DMS 273 (cell line): Measurements from ENCODE around the gene TMEM117.

Experiments
- DNase-seq: peaks from one replicate; lab custom pipeline; 2025; ENCODE audit not compliant: unreplicated experiment; lab: John Stamatoyannopoulos, UW

The TMEM117 gene

GRCh38 chr12:44078273-44078672, 242.4 kb downstream of the TMEM117 start:
- no peak for DNase-seq

DNA sequence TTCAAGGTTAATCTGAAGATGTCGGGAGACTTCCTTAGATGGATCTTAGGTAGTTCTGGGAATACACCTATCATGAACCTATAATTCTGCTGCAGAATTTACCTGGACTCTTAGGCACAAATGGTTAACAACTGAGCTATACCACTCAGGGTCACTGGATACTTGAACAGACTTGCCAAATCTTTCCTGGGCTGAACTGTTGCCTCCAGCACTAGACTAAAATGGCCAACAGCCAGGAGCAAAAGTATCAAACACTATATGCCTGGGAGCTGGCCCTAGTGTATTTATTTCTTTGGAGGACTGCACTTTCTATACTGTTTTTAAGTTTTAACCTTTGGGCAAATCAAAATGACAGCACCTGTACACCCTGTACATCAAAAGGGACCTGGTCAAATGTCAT, 252.8 kb downstream of the TMEM117 start:
- peak; percentile 1 for DNase-seq

- no peak for DNase-seq
Measured at GRCh38 chr12:44091948-44092606, 256.2 kb downstream of the TMEM117 start.

DNA sequence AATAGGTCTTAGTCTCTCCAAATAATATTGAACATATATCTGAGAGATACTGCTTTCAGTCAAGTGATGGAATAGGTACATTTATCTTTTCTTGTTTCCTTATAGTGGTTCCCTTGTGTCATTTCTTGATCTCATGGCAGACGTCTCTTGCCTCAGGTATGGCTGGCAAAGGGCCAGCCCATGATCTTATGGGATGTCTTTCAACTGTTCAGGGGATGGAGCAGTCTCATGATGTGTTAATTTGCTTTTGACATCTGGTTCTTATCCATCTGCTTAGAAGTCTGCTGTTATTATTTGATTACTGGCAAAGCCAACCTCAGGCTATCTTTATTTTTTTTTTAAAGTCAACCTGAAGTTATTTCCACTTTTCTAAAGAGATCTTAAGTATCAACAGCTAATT, 262.9 kb downstream of the TMEM117 start:
- peak; percentile 80 for DNase-seq

GRCh38 chr12:44099486-44099885, 263.6 kb downstream of the TMEM117 start:
- DNase-seq = peak; percentile 4

DNA sequence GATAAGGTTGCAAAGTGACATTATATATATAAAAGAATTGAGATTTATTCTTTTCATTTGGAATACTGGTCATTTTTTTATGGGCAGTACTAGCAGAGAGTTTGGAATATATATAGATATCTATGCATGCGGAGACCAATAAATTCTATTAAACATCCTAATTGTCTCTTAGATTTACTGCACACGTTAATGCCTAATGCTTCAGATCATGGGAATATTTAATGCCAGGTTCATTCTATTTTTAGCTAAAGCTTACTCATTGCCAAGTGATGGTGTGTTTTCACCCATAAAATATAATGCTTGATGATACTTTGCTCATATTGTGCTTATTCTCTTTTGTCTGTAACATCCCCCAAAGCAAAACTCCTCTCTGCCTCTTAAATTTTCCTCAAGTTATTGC, 264.4 kb downstream of the TMEM117 start:
- peak; percentile 13 for DNase-seq

DNA sequence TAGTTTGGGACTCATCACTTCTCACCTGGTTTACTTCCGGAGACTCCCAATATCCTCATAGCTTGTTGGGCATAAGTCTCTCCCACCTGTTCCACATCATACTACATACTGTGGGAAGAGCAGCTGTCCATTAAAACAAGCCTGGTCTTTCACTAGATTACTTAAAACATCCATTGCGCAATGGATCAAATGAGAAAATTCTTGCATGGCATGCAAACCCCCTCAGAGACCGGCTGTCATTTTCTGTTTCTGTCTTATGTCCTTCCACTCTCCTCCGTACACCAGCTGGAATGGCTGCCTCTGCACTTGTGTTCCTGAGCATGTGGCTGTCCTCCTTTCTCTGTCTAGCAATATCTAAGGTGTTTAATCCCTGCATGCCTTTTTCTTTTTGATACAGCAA, 265.6 kb downstream of the TMEM117 start:
- DNase-seq = peak; percentile 35

- DNase-seq = no peak
Measured at GRCh38 chr12:44114906-44115305, 279.0 kb downstream of the TMEM117 start.

GRCh38 chr12:44117337-44117736, 281.5 kb downstream of the TMEM117 start:
- DNase-seq = no peak

DNA sequence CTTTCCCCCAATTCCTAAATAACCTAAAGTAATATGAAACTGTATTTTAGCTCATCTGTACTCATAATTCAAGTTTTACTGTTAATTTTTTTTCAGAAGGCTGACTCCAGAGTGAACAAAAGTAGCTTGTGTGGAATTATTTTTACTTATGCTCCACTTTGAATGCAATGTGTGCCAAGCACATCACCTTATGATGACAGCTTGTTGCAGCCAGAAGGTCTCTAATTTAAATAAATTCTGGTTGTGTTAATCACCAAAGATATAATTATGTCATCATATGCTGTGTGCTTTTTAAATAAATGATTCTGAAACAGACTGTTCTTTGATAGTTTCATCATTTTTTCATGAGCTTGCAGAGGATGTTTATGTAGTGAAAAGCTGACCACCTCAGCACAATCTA, 283.1 kb downstream of the TMEM117 start:
- peak; percentile 7 for DNase-seq

- DNase-seq = no peak
Measured at GRCh38 chr12:44126806-44127205, 290.9 kb downstream of the TMEM117 start.

DNA sequence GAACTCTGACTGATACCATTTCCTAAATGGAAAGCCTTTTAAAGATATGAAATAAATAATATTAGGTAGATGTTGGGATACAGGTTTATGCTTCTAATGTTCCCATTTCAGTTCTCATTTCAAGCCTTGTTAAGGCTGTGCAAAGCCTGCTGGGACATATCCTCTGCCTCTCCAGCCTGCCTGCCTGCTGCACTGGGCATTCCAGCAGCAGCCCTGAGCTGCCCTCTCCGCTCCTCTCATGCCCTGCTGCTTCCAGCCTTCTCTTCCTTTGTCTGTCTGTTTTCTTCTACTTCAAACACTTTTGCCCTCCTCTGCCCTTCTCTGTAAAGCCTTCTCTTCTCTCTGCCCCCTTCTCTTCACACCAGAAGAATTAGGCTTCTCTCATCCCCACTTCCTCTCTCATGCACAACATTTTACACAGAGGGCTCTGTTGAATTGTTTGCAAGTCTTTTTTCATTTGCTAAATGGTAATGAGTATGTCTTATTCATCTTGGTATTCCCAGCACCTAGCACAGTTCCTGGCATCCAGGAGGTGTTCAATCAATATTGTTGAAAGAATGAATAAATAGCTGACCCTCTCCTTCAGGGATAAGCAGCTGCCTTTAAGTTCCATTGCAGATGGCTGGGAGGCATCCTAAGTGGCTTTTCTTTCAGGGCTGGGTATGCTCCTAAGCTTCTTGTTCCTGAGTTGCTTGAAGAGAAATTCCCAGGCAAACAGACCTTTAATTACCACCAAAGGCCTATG, 292.3 kb downstream of the TMEM117 start:
- no peak for DNase-seq

GRCh38 chr12:44143175-44143574, 307.3 kb downstream of the TMEM117 start:
- DNase-seq = no peak

- no peak for DNase-seq
Measured at GRCh38 chr12:44148936-44149335, 313.1 kb downstream of the TMEM117 start.

DNA sequence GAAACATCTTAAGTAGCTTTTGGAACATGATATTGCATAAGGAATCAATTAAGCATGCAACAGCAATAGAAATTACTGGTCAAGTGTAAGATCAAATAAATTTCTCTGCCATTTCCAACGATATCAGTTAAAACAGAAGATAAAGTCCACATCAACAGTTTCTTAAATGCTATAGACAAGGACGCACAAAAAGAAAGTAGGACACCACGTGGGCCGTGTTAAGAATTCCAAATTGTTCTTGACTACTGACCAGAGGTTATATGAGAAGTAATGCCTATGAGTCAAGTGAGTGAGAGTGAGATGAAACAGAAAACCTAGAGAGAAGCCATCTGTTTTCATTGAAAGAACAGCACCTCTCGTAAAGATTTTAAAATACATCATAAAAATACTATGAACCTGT, 318.2 kb downstream of the TMEM117 start:
- DNase-seq = peak; percentile 65

- peak; percentile 32 for DNase-seq
Measured at GRCh38 chr12:44155358-44155757, 319.5 kb downstream of the TMEM117 start.

DNA sequence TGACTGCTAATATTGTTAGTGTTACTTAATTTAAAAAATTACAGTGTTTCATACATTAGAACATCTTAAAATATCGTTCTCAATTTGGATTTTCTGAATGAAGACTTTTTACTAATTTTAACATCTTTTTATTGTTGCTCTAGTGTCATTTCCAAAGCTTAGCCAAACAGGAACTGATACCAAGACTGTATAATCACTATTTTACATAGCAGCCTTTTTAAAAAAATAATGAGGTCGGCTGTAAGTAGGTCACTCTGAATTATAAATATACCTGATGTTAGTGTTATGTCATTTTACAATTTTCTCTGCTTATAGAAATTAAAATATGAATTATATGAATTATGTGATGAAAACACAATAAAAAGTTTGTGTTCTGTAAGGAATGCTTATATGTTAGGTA, 321.5 kb downstream of the TMEM117 start:
- no peak for DNase-seq

GRCh38 chr12:44158746-44159145, 322.9 kb downstream of the TMEM117 start:
- peak; percentile 22 for DNase-seq

DNA sequence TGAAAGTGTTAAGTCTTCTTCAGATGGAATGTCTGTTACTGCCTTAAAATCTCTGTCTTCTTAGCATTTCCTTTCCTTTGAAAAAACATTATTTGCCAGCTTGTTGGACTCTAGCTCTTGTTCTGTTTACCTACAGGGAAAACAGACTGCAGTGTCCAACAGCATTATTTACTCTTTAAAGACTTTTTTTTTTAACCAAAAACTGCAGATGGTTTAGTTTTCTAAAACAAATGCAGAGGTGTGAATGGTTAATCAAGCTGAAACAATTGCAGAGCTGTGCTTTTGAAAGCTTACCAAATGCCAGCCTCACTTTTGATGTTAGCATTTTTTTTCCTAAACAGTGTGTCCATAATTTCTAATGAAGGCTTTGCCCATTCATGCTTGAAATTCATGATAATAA, 323.3 kb downstream of the TMEM117 start:
- no peak for DNase-seq

DNA sequence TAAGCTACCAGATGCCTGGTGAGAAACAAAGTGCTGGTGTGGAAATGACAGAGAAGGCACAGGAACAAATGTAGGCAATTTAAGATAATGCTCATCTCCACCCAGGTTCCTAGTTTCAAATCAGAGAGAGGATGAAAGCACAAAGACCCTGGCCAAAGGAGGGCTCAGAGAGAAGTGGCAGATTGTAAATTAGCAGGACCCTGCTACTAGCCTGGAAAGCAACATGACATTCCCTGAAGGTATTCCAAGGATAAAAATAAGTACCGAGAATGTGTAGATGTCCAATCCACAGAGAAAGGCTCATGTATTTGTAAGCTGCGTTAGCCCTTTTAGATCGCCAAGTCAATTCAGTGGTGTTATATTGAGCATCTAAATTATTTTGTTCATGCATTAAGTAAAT, 324.0 kb downstream of the TMEM117 start:
- no peak for DNase-seq

DNA sequence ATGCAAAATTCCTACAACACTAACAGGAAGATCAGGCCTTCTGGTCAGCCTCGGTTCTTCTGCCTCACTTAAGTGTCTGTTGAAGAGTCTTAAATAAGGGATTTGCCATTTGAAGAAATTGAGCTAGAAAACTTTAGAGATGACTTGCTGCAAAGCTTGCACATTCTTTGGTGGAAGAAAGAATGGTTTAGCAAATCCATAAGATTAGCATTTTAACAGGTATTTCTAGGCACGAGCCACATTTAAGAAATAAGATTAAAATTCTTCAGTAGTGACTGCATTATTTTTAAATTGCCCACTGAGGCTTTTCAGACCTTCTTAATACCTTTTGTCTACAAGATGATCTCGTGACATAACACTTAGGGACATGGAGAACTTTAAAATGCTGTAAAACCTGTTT, 327.1 kb downstream of the TMEM117 start:
- DNase-seq = no peak

DNA sequence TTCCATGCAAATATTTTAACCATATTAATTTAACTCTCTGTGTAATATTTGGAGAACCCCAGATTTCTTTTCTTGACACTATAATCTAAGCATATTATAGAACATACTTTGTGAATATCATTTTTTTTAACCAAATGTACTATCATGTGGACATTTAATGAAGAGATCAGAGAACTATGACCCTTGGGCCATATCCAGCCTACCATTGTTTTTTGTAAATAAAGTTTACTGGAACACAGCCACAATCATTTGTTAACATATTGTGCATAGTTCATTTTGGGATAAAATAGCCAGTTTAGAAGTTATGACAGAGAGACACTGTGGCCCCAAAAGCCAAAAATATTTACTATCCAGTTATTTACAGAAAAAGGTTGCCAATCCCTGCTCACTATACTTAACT, 338.2 kb downstream of the TMEM117 start:
- no peak for DNase-seq
